Measurements from ENCODE around the gene CHMP1A.
A peak's percentile ranks its signal among the peaks of the same experiment; 100 is the strongest.
"Not testable (repeated sequence)": the region's sequence is repeated elsewhere in the genome, so short reads cannot be mapped to it uniquely, and the experiment has no call there.

CHMP1A gene

DNA sequence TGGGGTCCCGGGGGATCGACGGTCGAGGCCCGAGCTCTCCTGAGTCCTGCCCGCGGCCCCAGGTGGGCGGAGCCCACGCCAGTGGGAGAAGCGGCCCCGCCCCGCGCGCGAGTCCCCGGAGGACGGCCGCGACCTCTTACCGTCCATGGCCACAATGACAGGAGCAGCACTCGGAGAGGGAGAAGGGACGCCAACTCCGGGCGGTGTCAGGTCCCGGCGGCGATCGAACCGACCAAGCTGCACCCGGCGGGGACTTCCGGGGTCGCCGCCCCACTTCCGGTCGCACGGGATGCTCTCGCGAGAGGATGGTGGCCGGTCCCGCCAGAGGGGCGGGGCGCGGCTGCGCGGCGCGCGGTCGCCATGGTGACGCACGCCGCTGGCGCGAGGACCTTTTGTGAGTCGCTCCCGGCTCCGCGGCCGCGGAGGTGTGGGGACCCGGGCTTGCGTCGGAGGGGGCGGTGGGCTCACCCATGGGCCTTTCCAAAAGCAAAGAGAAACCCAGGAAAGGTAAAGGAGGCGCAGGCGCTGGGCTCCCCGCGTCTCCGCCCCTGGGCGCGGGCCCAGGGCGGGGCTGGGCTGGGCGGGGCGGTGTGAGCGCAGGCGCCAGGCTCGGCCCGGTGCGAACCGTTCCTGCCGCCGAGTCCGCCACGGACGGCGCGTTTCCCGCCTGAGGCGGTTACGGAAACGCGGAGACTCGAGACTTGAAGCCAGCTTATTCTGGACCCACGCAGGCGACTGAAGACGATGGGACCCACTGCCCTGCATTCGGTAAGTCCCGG lies at the start of gene CHMP1A, which contains the start of gene SPATA33:
Gene CHMP1A (minus strand): TSS at position 267 of the 779 bp plus-strand sequence. CDS start 120 bp downstream, at position 147.
Gene SPATA33 (plus strand): TSS at position 395 of the 779 bp plus-strand sequence. CDS start 76 bp downstream, at position 471.
- peak; percentile 17 for DNase-seq

DNA sequence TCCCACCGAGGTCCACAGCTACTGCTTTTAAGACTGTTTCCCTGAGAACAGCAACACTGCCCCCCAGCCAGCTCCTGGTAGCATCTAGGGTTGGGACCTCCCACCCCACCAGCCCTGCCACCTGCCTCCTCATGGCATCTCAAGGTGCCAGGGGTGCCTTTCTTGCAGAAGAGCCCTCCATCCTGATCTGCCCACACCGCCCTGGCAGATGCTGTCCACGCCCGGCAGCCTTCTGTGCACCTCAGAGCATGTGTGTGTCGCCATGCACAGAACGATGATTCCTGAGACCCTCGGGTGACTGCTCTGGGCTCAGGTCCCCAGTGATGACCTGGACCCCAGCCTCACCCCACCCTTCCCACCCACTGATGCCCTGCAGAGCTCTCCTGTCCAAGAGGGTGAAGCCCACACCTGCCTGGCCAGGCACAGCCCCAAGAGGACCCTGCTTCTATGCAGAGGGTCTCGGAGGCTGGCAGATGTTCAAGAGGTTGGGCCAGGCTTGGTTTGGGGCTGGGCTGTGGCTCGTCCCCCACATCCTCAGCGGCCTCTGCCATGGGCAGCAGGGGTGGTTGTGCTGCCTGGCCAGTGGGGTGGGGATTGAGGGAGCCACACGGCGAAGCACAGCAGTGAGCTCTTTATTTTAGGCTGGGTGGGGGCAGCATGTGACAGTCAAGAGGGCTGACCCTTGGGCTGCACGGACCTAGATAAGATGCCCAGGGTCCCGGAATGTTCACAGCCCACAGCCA lies 49.2 kb upstream of the CHMP1A start:
- no peak for DNase-seq

DNA sequence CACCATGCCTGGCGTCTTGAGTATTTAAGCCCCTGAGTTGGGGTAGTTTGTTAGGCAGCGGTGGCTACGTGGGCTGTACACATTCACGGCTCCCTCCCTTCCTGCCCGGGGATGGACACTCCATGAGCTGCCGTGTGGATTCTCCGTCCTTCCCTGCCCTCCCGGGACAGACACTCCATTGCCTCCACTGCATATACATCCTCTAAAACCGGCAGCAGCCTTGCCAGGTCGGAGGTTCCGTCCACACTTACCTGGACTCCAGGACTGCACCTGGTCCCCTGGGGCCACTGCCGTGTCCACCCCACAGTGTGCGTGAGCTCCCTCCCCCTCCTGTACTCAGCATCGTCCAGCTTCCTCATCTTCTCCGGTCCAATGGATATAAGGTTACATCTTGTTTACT lies 47.5 kb upstream of the CHMP1A start:
- no peak for DNase-seq

DNA sequence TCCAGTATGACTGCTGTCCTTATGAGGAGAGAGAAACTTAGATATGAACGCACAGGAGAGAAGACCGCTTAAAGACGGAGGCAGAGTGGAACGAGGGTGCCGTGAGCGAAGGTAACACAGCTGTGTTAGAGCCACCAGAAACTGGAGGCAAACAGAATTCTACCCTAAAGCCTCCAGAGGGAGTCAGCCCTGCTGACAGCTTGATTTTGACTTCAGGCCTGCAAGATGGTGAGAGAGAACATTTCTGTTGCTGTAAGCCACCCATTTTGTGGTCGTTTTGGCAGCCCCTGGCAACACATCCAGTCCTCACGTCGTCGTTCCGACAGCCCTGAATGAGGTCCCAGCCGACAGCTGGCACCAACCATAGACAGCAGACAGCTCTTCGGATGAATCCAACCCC lies 46.8 kb upstream of the CHMP1A start:
- DNase-seq: no peak

DNA sequence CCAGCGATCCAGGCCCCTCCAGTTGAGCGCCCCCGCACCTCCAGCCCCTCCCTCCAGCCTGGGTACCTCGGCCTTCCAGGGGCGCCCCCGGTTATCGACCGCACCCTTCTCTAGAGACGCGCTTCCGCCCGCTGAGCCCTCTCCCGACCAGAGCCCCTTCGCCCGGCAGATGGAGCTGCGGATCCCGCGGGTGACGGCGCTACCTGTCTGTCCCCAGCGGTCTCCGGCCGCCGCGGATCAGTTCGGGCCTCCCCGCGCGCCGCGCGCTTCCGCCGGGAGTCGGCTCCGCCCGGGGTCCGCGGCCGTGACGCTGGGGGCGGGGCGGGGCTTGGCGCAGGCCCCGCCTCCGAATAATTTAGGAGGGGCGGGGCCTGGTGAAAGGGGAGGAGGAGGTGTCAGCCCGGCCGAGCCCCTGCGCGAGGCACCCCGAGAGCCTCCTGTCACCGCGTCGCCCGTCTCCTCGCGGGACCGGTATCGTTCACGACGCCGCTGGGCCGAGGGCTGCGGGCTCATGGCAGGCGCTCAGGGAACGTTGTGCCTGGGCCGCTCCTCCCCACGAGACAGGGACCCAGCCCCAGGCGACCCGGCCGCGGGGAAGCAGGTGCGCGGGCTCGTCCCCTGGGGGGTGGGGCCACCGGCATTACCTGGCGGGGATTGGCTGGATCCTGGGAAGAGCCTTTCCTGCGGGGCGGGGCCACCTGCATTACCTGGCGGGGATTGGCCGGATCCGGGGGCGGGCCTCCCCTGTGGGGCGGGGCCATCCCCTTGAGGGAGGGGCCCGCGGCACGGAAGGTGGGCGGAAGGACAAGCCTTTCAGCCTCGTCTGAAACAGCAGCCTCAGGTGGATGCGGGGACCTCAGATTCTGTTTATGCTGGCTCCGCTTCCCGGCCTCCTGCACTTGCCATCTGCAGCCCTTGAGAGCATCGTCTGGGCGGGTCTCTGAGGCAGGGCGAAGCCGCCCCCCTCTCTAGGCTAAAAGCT lies 44.2 kb upstream of the CHMP1A start, which contains the start of gene SPATA2L:
Gene SPATA2L (minus strand): TSS at position 281 of the 982 bp plus-strand sequence. CDS start 473 bp downstream, outside the sequence.
- DNase-seq: no peak

DNA sequence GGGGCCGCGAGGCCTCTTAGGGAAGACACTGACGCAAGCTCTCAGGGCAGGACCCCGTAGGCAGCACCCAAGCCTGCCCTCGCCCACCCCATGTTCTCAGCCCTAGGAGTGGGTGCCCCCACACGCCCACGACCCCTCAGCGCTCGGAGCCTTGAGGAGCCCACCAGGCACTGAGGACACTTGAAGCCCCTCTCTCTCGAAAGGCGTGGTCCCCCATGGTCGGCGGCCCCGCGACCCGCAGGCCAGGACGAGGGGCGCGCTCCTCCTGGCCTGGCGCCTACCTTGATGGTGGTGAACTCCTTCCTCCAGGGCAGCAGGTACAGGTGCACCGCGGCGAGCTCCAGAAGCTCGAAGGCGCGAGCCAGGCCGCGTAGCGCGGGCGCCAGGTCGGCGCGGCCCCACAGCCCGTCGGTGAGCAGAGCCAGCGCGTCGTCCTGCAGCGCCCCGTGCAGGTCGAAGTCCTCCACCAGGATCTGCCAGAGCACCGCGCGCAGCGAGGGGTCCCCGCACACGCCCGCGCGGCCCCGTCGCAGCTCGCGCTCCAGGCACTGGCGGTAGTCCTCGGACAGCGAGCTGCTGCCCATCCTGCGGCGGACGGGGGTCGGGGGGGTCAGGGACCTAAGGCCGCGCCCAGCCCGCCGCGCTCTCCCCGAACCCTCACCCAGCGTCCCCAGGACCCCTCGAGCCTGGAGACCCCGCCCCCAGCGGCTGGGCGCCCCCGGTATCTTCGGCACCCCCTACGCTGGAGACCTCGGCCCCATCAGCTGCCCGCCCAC lies 43.3 kb upstream of the CHMP1A start:
- no peak for DNase-seq

DNA sequence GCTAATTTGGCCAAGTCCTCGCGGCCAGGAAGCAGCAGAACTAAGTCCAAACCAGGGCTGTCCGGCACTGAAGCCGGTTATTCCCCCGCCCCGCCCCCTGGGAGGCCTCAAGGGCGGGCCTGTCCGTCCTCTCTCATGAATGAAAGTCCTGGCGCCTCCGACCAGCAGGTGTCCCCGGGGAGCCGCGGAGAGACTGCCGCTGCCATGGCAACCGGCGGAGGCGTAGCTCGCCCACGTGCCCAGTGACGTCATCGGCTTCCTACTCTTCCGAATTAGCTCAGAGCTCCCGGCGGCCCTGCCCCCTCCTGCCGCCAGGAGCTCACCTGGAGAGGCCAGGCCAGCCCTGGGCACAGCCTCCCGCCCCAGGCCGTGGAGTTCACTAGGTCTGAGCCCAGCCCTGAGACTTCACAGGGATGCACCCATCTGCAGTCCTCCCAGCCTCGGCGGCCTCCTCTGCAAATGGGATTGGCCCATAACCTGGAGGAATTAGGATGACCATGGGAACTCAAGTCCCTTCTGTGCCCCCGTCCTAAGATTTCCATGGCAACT lies 42.7 kb upstream of the CHMP1A start:
- peak; percentile 78 for DNase-seq

DNA sequence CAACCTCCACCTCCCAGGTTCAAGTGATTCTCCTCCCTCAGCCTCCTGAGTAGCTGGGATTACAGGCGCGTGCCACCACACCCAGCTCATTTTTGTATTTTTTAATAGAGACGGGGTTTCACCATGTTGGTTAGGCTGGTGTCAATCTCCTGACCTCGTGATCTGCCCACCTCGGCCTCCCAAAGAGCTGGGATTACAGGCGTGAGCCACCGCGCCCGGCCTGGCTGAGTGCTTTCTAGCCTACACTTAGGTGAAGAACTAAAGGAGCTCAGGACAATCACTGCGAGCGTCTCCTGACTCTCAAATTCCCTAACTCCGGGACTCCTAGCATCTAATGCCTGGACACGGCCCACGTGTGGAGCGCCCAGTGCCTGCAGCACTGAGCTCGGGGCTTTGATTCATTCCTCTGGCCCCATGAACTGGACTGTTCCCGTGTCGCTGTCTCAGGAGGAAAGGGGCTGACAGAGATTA lies 42.2 kb upstream of the CHMP1A start:
- not testable (repeated sequence) for DNase-seq

DNA sequence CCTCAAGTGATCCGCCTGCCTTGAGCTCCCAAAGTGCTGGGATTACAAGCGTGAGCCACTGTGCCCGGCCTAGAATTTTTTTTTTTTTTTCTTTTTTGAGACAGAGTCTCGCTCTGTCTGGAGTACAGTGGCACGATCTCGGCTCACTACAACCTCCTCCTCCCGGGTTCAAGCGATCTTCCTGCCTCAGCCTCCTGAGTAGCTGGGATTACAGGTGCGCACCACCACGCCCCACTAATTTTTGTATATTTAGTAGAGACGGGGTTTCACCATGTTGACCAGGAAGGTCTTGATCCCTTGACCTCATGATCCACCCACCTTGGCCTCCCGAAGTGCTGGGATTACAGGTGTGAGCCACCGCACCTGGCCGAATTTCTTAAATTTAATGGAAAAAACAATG lies 41.2 kb upstream of the CHMP1A start:
- not testable (repeated sequence) for DNase-seq

DNA sequence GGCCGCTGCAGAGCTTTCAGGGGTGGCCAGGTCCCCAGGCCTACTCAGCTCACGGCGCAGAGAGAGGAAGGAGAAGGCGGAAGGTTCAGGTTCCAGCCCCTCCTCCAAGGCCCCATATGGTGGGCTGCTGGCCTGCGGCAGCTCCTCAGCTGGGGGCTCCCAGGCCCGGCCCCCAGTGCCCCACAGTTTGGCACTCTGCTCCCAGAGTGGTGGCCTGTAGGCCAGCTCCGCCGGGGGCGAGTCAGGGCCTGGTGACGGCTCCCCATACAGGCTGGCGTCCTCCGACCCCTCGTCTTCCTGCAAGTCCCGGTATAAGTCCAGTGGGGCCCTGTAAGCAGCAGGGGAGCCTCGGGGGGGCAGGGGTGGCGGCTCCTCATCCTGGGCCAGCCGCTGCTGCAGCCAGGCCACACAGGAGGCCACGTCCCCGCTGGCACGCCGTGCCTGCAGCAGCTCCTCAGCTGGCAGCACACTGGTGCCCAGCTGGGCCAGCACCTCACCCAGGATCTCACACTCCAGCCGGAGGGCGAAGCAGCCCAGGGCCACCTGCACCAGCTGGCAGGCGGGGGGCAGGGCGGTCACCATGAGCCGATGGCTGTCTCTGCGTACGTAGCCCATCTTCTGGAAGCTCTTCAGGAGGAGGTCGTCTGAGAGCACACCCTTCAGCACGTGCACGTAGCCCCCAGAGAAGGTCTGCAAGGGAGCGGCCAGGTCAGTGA lies 40.3 kb upstream of the CHMP1A start:
- no peak for DNase-seq

DNA sequence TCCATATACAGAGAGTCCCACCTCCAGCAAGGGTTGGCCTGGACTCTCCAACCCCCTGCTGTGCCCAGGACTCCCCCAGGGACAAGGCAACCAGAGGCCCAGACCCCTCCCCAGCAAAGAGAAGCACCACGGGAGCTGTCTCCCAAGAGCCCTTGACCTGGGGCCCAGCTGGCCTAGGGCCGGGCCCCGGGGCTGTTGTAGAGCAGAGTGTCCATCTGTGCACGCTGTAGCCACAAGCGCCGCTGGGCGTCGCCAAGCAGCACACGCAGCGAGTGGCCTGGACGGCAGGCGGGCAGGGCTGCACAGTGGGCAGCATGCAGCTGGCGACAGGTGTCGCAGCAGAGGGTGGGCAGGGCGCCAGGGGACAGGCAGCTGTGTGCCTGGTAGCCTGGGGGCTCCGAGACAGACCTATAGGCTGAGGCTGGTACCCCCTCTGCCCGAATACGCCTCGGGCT lies 39.7 kb upstream of the CHMP1A start:
- no peak for DNase-seq

DNA sequence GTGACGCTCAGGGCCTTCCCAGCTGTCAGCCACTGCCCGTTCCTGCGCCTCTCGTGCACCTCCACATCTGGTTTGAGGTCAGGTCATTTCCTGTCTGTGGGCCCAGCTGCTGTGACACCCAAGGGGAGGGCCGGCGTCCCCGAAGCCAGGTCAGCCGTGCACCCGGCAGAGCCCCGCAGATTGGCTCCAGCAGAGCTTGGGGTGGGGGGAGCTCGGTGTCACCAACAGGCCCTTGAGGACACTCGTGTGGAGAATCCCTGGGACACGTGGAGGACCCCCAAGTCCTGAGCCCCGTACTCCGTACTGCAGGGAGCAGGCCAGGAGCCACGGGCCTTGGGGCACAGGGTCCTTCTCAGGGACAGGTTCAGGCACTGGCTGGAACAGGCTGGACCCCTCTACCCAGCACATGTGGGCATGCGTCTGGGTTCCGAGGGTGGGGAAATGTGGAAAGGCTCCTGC lies 39.2 kb upstream of the CHMP1A start:
- DNase-seq: no peak

DNA sequence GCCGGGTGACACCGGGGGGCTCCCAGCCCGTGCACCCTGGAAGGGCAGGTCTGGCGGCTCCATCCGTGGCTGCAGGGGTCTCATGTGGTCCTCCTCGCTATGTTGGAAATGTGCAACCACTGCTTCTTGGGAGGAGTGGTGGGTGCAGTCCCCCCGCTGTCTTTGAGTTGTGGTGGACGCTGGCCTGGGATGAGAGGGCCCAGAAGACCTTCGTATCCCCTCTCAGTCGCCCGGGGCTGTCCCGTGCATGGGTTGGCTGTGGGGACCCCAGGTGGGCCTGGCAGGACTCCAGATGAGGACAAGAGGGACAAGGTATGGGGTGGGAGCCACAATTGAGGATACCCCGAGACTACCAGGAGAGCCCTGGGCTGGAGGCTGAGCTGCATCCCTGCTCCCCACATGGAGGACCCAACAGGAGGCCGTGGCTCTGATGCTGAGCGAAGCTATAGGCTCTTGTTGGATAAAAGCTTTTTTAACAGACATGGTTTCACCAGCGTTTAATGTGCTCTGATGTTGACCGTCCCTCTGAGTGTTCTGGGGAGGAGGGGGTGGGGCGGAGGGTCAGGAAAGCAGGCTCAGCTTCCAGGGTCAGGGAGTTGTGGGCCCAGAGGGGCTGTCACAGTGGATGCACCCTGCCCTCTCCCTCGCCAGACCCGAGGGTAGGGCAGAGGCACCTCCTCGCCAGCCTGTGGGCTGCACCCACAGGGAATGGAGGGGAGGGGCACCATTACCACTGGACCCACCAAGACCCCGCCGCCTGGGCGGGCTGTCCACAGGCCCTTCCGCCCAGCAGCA lies 38.6 kb upstream of the CHMP1A start:
- DNase-seq: no peak

DNA sequence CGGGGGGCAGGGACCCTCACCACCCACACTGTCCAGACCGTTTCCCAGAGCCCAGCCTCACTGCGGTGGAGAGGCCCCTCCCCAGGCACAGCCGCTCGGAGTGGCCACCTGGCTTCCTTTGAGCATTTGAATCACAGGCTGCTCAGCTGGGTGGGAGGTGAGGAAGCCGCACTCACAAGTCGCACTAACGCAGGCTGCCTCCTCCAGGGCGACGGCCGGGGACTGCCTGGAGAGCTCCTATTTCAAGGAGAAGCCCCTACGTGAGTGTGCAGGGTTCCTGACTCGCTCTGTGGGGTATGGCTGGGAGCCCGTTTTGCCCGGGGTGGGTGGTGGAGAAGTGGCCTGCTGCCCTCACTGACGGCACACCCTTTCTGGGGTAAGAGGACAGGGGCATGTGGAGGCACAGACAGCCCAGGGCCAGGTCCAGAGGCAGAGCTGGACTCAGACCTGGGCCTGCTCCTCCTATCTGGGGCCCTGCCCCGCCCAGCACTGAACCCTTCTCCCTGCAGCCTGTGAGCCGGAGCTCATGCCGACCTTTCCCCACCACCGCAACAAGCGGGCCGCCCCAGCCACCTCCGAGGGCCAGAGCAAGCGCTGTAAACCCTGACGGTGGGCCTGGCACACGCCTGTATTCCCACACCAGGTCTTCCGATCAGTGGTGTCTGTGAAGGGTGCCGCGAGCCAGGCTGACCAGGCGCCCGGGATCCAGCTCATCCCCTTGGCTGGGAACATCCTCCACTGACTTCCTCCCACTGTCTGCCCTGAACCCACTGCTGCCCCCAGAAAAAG lies 37.8 kb upstream of the CHMP1A start:
- no peak for DNase-seq

DNA sequence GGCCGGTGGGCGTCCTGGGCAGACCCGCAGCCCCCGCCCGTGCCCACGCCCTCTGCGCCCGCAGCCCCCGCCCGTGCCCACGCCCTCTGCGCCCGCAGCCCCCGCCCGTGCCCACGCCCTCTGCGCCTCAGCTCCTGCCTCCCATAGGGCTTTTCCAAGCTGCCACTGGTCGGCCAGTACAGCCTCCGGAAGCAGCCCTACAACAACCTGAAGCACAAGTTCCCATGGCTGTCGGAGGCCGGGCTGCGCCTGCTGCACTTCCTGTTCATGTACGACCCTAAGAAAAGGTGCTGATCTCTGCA lies 37.2 kb upstream of the CHMP1A start:
- not testable (repeated sequence) for DNase-seq

DNA sequence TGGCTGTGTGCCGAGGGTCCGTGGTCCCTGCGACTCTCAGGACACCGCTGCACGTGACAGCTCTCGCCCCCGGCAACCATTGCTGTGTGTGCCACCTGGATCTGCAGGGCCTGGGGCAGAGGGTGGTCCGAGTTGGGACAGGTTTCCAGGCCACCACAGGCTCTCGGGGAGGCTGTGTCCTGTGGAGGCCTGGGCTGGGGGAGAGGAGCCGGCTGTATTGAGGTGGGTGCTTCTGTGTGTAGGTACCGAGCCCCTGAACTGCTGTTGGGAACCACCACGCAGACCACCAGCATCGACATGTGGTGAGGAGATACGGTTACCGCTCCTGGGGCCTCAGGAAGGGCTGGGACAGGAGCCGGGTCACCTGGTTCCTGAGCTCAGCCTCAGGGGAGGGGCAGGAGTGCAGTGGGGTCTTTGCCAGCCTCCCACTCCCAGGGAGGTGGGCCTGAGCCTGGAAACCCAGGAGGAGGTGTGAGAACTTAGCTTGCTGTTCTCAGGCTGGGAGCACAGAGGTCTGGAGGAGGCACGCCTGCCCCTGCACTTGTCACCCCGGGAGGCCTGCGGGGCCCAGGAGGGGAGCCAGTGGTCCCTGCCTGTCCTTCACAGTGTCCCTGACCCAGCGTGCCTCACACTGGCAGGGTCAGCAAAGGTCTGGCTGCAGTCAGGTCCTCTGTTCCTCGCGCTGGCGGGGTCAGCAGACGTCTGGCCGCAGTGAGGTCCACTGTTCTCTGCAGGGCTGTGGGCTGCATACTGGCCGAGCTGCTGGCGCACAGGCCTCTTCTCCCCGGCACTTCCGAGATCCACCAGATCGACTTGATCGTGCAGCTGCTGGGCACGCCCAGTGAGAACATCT lies 36.6 kb upstream of the CHMP1A start:
- no peak for DNase-seq

DNA sequence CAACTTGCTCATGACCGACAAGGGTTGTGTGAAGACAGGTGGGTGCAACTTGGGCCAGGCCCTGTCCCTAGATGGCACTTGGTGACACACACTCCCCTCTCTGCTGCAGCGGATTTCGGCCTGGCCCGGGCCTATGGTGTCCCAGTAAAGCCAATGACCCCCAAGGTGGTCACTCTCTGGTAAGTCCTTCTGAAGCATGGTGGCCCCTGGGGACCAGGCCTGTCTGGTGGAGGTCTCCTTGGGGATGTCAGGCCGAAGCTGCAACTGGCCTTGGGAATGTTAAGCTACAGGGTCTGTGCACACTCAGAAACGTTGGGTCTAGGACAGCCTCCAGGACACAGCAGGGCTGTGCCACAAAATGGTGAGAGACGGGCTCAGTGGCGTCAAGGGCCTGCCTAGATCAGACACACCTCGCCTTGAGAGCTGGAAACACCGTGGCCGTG lies 35.8 kb upstream of the CHMP1A start:
- DNase-seq: no peak

DNA sequence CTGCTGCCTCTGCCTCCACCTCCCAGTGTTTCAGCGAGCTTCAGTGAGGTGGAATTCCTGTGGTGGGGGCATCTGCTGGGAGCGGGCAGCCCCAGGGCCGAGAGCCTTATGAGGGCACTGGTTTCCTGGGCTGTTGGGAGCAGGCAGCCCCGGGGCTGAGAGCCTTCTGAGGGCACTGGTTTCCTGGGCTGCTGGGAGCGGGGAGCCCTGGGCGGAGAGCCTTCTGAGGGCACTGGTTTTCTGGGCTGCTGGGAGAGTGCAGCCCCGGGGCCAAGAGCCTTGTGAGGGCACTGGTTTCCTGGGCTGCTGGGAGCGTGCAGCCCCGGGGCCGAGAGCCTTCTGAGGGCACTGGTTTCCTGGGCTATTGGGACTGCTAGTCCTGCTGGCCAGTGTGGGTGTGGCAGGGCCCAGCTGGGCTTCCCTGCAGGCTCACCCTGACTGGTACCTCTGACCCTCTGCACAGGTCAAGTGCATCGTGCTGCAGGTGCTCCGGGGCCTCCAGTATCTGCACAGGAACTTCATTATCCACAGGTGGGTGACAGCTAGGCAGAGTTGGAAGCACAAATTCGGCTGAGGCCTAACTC lies 34.6 kb upstream of the CHMP1A start:
- DNase-seq: no peak

All from NCI-H2029 treated with DMSO at 0.1 percent for 48 hours (cell line).